Thymus (tissue), 14 donors: Measurements from ENCODE around the gene B3GALT6. TPM values are rescaled to one million over a fixed set of nuclear protein-coding genes. Genes with fewer than 3 reads are reported as not detected.
A peak's percentile ranks its signal among the peaks of the same experiment; 100 is the strongest.

Experiments used
- DNase-seq, 9 donors: peaks; one replicate each; pipeline ENCODE4 v3.0.0-alpha.2; 2013; ENCODE audit warnings: low spot score in 9 of 9, low read depth in 6 of 9, missing footprints in 1 of 9
- H3K27ac ChIP-seq, 2 donors: one replicate each; pipeline ENCODE4 v1.5.1; 2013; ENCODE audit warnings: control low read depth in 1 of 2, low read depth in 1 of 2, low read length in 1 of 2, mild to moderate bottlenecking in 1 of 2, moderate library complexity in 1 of 2
- H3K27me3 ChIP-seq, 2 donors: one replicate each; pipeline ENCODE4 v1.5.1; 2013; ENCODE audit warnings: low read length in 1 of 2; ENCODE audit not compliant: control insufficient read depth in 2 of 2, insufficient read depth in 1 of 2
- H3K36me3 ChIP-seq, 2 donors: one replicate each; pipeline ENCODE4 v1.5.1; 2013; ENCODE audit warnings: low read length in 1 of 2, mild to moderate bottlenecking in 1 of 2, moderate library complexity in 1 of 2; ENCODE audit not compliant: control insufficient read depth in 2 of 2, insufficient read depth in 2 of 2
- H3K4me1 ChIP-seq, 2 donors: one replicate each; pipeline ENCODE4 v1.5.1; 2013; ENCODE audit warnings: low read length in 2 of 2; ENCODE audit not compliant: control insufficient read depth in 2 of 2, insufficient read depth in 2 of 2
- H3K4me3 ChIP-seq, 2 donors: one replicate each; pipeline ENCODE4 v1.5.1; 2013; ENCODE audit warnings: low read length in 2 of 2, control low read depth in 1 of 2, mild to moderate bottlenecking in 1 of 2
- H3K9me3 ChIP-seq, 2 donors: one replicate each; pipeline ENCODE4 v1.5.1; 2013; ENCODE audit warnings: low read length in 1 of 2, mild to moderate bottlenecking in 1 of 2; ENCODE audit not compliant: control insufficient read depth in 2 of 2, insufficient read depth in 1 of 2
- WGBS: extraction: QIAGEN DNeasy Blood & Tissue Kit; methylation state at CpG from one replicate; pipeline ENCODE4 v1.1.7; 2013; 5-methylcytosine and 5-hydroxymethylcytosine counted together
- long read RNA-seq, 10 donors: transcript quantifications; one replicate each; lab custom pipeline, GENCODE V29; 2026
- polyA plus RNA-seq: library from polyadenylated mRNA; stranded (reverse); fragments of 200-250 nt; gene quantifications from one replicate; pipeline ENCODE4 v1.2.3, GENCODE V29; 2013
- total RNA-seq: library from RNA; stranded (reverse); fragments of 120-200 nt; gene quantifications from one replicate; pipeline ENCODE4 v1.2.4, GENCODE V29; 2013
- donor health status: healthy.

The B3GALT6 gene
- total RNA-seq (16.3 TPM), polyA plus RNA-seq (11.8 TPM)
- long read RNA-seq, donor 1, partial matches to known transcripts: 0 of 4 reads
- long read RNA-seq, donor 1, other reads (novel, unspliced or antisense): 0 of 4 reads
- long read RNA-seq, donor 2, transcript B3GALT6-201 (1 exons, 2,783 nt): minor isoform, 24 of 49 reads
- long read RNA-seq, donor 2, transcript B3GALT6-202 (1 exons, 2,816 nt): major isoform, 25 of 49 reads
- long read RNA-seq, donor 2, partial matches to known transcripts: 0 of 49 reads
- long read RNA-seq, donor 2, other reads (novel, unspliced or antisense): 0 of 49 reads
- long read RNA-seq, donor 3, transcript B3GALT6-201 (1 exons, 2,783 nt): major isoform, 38 of 48 reads
- long read RNA-seq, donor 3, transcript B3GALT6-202 (1 exons, 2,816 nt): minor isoform, 10 of 48 reads
- long read RNA-seq, donor 3, partial matches to known transcripts: 0 of 48 reads
- long read RNA-seq, donor 3, other reads (novel, unspliced or antisense): 0 of 48 reads
- long read RNA-seq, donor 4, transcript B3GALT6-201 (1 exons, 2,783 nt): major isoform, 12 of 19 reads
- long read RNA-seq, donor 4, transcript B3GALT6-202 (1 exons, 2,816 nt): minor isoform, 7 of 19 reads
- long read RNA-seq, donor 4, partial matches to known transcripts: 0 of 19 reads
- long read RNA-seq, donor 4, other reads (novel, unspliced or antisense): 0 of 19 reads
- long read RNA-seq, donor 5, transcript B3GALT6-202 (1 exons, 2,816 nt): minor isoform, 15 of 66 reads
- long read RNA-seq, donor 5, transcript B3GALT6-201 (1 exons, 2,783 nt): major isoform, 51 of 66 reads
- long read RNA-seq, donor 5, partial matches to known transcripts: 0 of 66 reads
- long read RNA-seq, donor 5, other reads (novel, unspliced or antisense): 0 of 66 reads
- long read RNA-seq, donor 6, transcript B3GALT6-201 (1 exons, 2,783 nt): major isoform, 9 of 11 reads
- long read RNA-seq, donor 6, partial matches to known transcripts: 0 of 11 reads
- long read RNA-seq, donor 6, other reads (novel, unspliced or antisense): 0 of 11 reads
- long read RNA-seq, donor 7, transcript B3GALT6-201 (1 exons, 2,783 nt): major isoform, 20 of 21 reads
- long read RNA-seq, donor 7, partial matches to known transcripts: 0 of 21 reads
- long read RNA-seq, donor 7, other reads (novel, unspliced or antisense): 0 of 21 reads
- long read RNA-seq, donor 8, transcript B3GALT6-201 (1 exons, 2,783 nt): major isoform, 8 of 8 reads
- long read RNA-seq, donor 8, partial matches to known transcripts: 0 of 8 reads
- long read RNA-seq, donor 8, other reads (novel, unspliced or antisense): 0 of 8 reads
- long read RNA-seq, donor 9, transcript B3GALT6-202 (1 exons, 2,816 nt): minor isoform, 11 of 27 reads
- long read RNA-seq, donor 9, transcript B3GALT6-201 (1 exons, 2,783 nt): major isoform, 16 of 27 reads
- long read RNA-seq, donor 9, partial matches to known transcripts: 0 of 27 reads
- long read RNA-seq, donor 9, other reads (novel, unspliced or antisense): 0 of 27 reads
- long read RNA-seq, donor 10, transcript B3GALT6-201 (1 exons, 2,783 nt): major isoform, 21 of 30 reads
- long read RNA-seq, donor 10, transcript B3GALT6-202 (1 exons, 2,816 nt): minor isoform, 9 of 30 reads
- long read RNA-seq, donor 10, partial matches to known transcripts: 0 of 30 reads
- long read RNA-seq, donor 10, other reads (novel, unspliced or antisense): 0 of 30 reads

DNA sequence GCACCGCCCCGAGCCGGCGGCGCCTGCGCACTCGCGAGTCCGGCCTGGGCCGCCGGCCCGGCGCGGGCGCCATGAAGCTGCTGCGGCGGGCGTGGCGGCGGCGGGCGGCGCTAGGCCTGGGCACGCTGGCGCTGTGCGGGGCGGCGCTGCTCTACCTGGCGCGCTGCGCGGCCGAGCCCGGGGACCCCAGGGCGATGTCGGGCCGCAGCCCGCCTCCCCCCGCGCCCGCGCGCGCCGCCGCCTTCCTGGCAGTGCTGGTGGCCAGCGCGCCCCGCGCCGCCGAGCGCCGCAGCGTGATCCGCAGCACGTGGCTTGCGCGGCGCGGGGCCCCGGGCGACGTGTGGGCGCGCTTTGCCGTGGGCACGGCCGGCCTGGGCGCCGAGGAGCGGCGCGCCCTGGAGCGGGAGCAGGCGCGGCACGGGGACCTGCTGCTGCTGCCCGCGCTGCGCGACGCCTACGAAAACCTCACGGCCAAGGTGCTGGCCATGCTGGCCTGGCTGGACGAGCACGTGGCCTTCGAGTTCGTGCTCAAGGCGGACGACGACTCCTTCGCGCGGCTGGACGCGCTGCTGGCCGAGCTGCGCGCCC is at the start of gene B3GALT6:
Gene B3GALT6 (plus strand): TSS at position 30 of the 588 bp plus-strand sequence. CDS start 42 bp downstream, at position 72.
- Histone ChIP-seq H3K27me3 (peaks cover 0 to 7% of the 10 kb centered on the region in 2 donors), H3K27ac (peak within 1 kb of the TSS; percentile 22 to 78), H3K4me1 (peaks cover 24 to 28% of the 10 kb centered on the region in 2 donors), H3K9me3 (no peaks in the 10 kb centered on the region), H3K4me3 (peak within 1 kb of the TSS; percentile 71 to 96), H3K36me3 (peaks cover 21 to 25% of the 10 kb centered on the region in 2 donors)
- WGBS: 9% methylated on average over 100 of the region's 100 CpGs
- no peak for DNase-seq

DNA sequence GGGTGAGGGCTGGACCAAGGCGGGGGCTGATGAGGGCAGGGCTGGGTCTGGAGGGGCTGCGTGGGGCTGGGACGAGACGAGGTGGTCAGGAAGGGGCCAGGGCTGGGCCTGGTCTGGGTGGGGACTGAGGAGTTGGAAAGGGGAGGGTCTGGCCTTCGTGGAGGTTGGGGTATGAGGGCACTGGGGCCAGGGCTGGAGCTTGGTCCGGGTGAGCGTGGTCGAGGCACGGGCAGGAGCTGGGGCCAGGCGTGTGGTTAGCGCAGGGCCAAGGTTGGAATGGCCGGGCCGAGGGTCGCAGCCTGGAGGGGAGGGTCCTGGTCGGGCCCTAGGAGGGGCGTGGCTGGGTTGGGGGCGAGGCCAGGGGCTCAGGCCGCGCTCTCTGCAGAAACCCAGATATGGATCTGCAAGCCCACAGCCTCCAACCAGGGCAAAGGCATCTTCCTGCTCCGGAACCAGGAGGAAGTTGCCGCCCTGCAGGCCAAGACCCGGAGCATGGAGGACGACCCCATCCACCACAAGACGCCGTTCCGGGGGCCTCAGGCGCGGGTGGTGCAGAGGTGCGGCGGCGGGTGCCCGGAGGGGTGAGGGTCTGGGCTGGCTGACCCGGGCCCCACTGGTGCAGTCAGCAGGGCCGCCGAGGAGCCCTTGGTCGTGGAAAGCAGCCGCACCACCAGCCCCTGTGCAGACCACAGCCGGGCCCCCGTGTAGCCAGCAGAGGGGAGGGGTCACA is 49.4 kb upstream of the B3GALT6 start:
- Histone ChIP-seq H3K27me3 (peaks cover 6 to 34% of the 10 kb centered on the region in 2 donors), H3K9me3 (peaks cover 0 to 1% of the 10 kb centered on the region in 2 donors), H3K27ac (no peak overlapping the region), H3K4me3 (no peak overlapping the region), H3K4me1 (peaks cover 0 to 9% of the 10 kb centered on the region in 2 donors), H3K36me3 (no peaks in the 10 kb centered on the region)
- 31% methylated on average over 39 of the region's 39 CpGs for WGBS
- DNase-seq: no peak

DNA sequence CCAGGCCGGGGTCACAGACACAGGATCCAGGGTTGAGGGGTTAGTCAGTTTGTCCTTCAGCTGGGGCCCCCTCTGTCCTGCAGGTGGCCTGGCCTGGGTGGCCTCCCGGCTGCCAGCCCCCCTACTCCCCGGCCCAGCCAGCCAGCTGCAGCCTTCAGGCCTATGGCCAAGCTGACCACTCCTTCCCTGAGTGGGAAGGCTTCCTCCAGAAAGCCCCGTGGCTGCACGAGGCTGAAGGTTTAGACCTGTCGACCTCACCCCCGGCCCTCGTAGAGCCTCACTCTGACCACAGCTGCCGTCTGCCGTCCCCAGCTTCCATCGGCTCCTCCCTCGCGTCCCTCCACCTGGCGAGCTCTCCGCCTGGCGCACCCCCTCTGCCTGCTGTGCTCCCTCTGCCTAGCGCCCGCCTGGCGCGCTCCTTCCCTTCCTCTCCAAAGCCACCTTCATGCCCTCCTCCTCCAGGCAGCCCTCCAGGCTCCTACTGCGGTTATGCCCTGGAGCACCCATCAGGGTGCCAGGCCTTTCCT is 48.8 kb upstream of the B3GALT6 start:
- H3K4me1 ChIP-seq: peaks cover 0 to 9% of the 10 kb centered on the region in 2 donors
- H3K27me3 ChIP-seq: peaks cover 6 to 34% of the 10 kb centered on the region in 2 donors
- DNase-seq: no peak
- WGBS: 75% methylated on average over 21 of the region's 21 CpGs
- H3K4me3 ChIP-seq: no peak overlapping the region
- no peak overlapping the region for H3K27ac ChIP-seq
- peaks cover 0 to 1% of the 10 kb centered on the region in 2 donors for H3K9me3 ChIP-seq
- H3K36me3 ChIP-seq: no peaks in the 10 kb centered on the region

DNA sequence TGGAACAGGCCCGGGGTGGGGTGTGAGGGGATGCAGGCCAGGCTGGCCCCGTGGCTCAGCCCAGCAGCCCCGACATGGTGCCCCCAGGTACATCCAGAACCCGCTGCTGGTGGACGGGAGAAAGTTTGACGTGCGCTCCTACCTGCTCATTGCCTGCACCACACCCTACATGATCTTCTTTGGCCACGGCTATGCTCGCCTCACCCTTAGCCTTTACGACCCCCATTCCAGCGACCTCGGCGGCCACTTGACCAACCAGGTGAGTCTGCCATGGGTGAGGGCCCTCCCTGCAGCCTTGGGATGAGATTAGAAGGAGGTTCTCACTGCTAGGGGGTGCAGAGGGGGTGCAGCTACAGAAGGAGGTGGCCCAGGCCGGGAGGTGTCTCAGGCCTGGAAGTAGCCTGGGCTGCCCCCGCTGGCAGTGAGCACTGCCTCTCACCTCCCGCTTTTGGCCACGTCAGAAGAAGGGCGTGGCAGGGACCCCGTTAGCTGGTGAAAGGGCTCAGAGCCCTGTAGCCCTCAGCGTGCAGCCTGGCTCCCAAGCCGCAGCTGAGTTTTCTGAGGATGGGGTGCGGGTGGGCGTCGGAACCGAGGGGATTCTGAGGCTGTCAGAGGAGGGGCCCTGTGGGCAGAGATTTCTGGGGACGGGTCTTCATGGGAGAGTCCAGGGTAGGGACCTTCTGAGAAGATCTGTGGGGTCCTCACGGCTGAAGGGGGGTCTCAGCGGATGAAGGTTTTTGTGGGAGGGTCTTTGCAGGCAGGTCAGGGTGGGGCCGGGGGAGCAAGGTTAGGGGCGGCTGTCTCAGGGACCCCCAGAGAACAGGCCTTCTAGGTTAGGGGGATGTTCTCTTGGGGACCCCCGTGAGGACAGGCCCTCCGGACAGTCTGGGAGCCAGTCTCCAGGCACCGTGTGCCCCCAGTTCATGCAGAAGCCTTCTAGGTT is 47.9 kb upstream of the B3GALT6 start:
- Histone ChIP-seq H3K27ac (no peak overlapping the region), H3K36me3 (no peaks in the 10 kb centered on the region), H3K4me3 (no peak overlapping the region), H3K4me1 (peaks cover 0 to 9% of the 10 kb centered on the region in 2 donors), H3K9me3 (peaks cover 0 to 1% of the 10 kb centered on the region in 2 donors), H3K27me3 (peaks cover 6 to 34% of the 10 kb centered on the region in 2 donors)
- WGBS: 95% methylated on average over 33 of the region's 33 CpGs
- no peak for DNase-seq

DNA sequence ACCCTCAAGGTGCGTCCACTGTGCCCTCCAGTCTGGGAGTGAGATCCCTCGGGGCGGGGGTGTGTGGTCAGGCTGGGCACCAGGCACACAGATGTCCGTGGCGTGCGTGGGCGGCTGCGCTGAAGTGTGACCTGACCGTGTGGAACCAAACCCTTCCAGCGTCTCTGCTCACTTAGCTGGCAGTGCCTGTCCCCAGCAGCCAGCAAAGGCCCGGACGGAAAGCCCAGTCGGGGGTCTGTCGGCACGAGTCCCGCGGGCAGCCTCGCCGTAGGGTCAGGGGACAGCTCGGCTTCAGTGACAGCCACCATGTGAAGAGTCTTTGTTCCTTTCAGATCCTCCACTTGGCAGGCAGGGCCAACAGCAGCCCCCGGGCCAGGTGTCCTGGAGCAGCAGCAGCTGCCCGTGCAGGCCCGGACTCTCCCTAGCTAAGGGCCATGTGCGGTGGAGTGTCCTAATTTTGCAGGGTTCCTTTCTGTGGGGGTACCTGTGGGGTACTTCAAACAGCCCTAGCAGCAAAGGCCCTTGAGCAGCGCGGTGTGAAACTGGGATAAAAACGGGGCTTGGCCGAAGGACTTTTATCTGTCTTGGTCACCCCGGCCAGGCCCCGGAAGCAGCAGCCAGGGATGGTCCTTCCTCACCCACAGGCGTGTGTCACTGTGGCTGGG is 46.8 kb upstream of the B3GALT6 start:
- H3K4me3 ChIP-seq: no peak overlapping the region
- H3K9me3 ChIP-seq: peaks cover 0 to 1% of the 10 kb centered on the region in 2 donors
- no peaks in the 10 kb centered on the region for H3K36me3 ChIP-seq
- H3K4me1 ChIP-seq: peaks cover 0 to 9% of the 10 kb centered on the region in 2 donors
- peaks cover 6 to 33% of the 10 kb centered on the region in 2 donors for H3K27me3 ChIP-seq
- WGBS: 93% methylated on average over 31 of the region's 31 CpGs
- no peak overlapping the region for H3K27ac ChIP-seq
- DNase-seq: no peak

DNA sequence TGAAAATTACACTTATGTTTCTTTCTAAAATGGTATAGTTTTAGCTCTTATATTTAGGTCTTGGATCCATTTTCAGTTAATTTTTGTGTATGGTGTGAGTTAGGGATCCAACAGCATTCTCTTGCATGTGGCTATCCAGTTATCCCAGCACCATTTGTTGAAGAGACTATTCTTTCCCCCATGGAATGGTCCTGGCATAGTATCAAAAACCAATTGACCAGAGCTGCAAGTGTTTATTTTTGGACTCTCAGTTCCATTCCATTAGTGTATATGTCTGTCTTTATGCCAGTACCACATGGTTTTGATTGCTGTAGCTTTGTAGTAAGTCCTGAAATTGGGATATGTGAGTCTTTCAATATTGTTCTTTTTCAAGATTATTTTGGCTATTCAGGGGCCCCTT is 44.1 kb upstream of the B3GALT6 start:
- H3K36me3 ChIP-seq: no peaks in the 10 kb centered on the region
- no peak for DNase-seq
- H3K4me3 ChIP-seq: no peak overlapping the region
- H3K9me3 ChIP-seq: peaks cover 0 to 4% of the 10 kb centered on the region in 2 donors
- no peak overlapping the region for H3K27ac ChIP-seq
- H3K4me1 ChIP-seq: peaks cover 0 to 2% of the 10 kb centered on the region in 2 donors
- peaks cover 0 to 13% of the 10 kb centered on the region in 2 donors for H3K27me3 ChIP-seq
